ENCODE measurements around the gene FTSJ3.
"Not testable (repeated sequence)": the region's sequence is repeated elsewhere in the genome, so short reads cannot be mapped to it uniquely, and the experiment has no call there.

The FTSJ3 gene

DNA sequence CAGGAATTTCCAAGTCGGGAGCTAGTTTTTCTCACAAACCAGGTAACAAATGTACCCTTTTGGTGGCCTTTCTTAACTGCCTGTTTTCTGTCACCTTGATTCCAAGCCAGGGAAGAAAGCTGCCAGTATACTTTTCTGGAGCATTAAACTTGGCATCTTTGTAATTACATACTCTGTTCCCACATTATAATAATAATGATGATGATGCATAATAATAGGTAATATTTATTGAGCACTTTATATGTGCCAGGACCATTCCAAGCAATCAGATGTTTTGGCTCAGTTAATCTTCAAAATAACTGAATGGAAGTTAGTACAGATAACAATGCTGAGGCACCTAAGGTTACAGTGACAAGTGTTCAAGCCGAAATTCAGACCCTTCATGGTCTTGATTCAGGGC, 11.3 kb downstream of the FTSJ3 start:
- H3K27ac ChIP-seq: no peak overlapping the region
- TF ChIP-seq, protein P1, sequence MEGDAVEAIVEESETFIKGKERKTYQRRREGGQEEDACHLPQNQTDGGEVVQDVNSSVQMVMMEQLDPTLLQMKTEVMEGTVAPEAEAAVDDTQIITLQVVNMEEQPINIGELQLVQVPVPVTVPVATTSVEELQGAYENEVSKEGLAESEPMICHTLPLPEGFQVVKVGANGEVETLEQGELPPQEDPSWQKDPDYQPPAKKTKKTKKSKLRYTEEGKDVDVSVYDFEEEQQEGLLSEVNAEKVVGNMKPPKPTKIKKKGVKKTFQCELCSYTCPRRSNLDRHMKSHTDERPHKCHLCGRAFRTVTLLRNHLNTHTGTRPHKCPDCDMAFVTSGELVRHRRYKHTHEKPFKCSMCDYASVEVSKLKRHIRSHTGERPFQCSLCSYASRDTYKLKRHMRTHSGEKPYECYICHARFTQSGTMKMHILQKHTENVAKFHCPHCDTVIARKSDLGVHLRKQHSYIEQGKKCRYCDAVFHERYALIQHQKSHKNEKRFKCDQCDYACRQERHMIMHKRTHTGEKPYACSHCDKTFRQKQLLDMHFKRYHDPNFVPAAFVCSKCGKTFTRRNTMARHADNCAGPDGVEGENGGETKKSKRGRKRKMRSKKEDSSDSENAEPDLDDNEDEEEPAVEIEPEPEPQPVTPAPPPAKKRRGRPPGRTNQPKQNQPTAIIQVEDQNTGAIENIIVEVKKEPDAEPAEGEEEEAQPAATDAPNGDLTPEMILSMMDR (conservative IDR thresholded peaks at IDR 0.05): no peak
- TF ChIP-seq ZFX (IDR thresholded peaks at IDR 0.05): no peak

DNA sequence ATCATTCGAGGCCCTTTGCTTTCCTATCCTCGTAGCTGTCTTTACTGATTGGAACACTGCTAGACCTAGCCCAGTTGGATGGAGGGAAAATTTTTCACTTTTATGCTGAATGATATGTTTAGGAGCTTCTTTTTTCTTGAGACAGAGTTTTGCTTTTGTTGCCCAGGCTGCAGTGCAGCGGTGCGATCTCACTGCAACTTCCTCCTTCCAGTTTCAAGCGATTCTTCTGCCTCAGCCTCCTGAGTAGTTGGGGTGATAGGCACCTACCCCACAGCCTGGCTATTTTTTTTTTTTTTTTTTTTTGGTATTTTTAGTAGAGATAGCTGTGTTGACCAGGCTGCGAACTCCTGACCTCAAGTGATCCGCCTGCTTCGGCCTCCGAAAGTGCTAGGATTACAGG, 17.5 kb downstream of the FTSJ3 start:
- no peak overlapping the region for H3K27ac ChIP-seq

DNA sequence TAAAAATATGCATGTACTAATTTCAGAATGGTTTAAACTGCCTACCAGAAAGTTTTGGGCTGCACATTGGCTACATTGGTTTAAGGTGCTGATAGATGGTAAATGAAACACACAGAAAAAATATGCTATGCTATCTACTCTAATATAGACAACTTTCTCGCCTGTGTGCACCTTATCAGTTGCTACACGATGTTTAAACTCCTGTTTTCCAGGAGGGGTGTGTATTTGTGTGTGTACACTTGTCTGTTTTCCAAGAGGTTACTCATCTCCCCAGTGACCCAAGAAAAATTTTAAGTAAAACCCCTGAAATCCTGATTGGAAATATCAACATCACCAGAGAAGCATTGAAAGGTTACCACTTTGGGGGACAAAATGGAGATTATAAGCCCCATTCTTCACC, 21.9 kb downstream of the FTSJ3 start:
- TF ChIP-seq ZFX (IDR thresholded peaks at IDR 0.05): no peak
- TF ChIP-seq, protein P1 (conservative IDR thresholded peaks at IDR 0.05): no peak
- no peak overlapping the region for H3K27ac ChIP-seq

More for the DNA sequence above, 17.5 kb downstream of the FTSJ3 start:
- TF ChIP-seq ZFX (IDR thresholded peaks at IDR 0.05): no peak
- TF ChIP-seq, protein P1 (conservative IDR thresholded peaks at IDR 0.05): no peak

DNA sequence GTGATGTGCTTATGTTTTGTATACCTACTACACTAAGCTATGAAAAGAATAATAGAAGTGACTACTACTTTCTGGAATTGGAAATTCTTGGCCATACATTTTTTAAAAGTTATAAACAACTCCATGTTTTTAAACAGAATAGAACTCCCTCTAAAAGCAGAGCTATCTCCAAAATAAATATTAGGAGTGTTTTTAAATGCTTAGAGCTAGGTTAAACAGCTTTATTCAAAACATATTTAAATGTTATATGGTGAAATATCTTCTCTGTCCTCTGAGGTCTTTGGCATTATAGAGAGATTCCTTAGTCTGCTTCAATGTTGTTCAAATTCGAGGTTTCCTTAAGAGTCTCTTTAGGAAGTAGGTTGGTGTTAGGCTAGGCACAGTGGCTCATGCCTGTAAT, 23.1 kb downstream of the FTSJ3 start:
- no peak overlapping the region for H3K27ac ChIP-seq
- TF ChIP-seq ZFX (IDR thresholded peaks at IDR 0.05): no peak
- TF ChIP-seq, protein P1 (conservative IDR thresholded peaks at IDR 0.05): no peak

DNA sequence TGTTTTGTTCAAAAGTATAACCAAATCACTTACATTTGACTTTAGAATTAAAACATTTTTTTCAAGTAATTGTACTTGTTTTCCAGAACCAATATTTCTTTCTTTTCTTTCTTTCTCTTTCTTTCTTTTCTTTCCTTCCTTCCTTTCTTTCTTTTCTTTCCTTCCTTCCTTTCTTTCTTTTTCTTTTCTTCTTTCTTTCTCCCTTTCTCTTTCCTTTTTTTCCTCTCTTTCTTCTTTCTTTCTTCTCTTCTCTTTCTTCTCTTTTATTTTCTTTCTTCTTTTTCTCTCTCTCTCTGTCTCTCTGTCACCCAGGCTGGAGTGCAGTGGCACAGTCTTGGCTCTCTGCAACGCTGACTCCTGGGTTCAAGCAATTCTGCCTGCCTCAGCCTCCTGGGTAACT, 26.7 kb downstream of the FTSJ3 start:
- H3K27ac ChIP-seq: no peak overlapping the region
- no peak for TF ChIP-seq ZFX (IDR thresholded peaks at IDR 0.05)
- TF ChIP-seq, protein P1 (conservative IDR thresholded peaks at IDR 0.05): no peak

DNA sequence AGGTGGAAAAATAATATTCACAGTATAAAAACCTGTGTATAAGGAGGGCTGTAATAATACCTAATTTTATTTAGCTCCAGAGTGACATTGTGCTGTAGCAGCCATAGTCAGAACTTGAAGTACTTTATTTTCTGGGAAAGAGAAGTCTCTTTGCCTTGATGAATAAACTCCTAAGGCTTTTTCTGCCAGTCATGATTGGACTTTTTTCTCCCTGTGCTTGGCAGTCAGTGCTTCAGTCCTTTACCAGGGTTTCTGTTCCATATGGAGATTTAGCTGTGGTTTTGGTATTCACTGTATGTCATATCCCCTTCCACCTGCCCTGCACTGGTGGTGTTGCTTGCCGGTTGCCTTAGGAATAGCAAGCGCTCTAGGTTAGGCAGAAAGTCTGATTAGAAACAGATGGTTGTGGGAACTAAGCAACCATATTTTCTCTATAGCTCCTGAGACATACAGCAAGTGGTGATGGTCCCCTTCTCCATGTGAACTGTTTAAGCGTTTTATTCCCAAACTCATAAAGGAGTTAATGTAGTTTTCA, 28.8 kb downstream of the FTSJ3 start:
- TF ChIP-seq, protein P1 (conservative IDR thresholded peaks at IDR 0.05): no peak
- TF ChIP-seq ZFX (IDR thresholded peaks at IDR 0.05): no peak
- no peak overlapping the region for H3K27ac ChIP-seq

DNA sequence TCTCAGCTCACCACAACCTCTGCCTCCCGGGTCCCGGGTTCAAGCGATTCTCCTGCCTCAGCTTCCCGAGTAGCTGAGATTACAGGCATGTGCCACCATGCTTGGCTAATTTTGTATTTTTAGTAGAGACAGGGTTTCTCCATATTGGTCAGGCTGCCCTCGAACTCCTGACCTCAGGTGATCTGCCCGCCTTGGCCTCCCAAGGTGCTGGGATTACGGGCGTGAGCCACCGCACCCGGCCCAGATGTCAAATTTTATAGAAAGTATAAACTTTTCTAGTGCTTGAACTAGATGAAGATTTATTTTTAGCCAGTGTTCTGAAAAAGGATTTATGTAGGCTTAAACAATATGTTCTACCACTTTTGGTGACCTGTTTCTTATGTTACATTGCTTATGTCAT, 31.1 kb downstream of the FTSJ3 start:
- not testable (repeated sequence) for H3K27ac ChIP-seq

DNA sequence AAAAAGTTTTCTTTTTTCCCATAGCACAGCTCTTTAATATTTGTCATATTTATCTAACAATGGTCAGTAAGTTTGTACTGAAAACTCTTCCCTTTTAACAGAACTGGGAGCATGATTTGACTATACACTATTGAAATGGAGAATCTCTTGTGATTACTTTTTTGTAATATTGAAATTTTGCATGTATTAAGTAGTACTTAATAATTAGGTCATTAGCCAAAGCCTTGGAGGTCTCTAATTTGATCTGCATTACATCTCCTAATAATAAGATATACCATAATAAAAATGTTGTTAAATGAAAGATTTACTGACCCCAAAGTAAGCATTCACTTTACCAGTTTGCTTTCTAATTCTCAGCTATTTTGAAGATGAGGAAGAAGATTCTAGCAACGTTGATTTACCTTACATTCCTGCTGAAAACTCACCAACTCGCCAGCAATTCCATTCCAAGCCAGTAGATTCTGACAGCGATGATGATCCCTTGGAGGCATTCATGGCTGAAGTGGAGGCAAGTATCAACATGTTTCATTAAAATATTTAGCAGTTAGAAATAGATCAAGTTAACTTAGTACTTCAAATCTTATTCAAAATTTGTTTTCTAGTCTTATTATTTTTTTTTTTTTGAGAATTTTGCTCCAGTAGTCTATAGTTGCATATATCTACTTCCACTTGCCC, 35.3 kb downstream of the FTSJ3 start:
- no peak overlapping the region for H3K27ac ChIP-seq
- TF ChIP-seq, protein P1 (conservative IDR thresholded peaks at IDR 0.05): no peak
- no peak for TF ChIP-seq ZFX (IDR thresholded peaks at IDR 0.05)

Data from C4-2B (cell line).